IMR-90 (cell line): ENCODE measurements around the gene TRIM74.
"Not testable (repeated sequence)": the region's sequence is repeated elsewhere in the genome, so short reads cannot be mapped to it uniquely, and the experiment has no call there.

Experiments used
- CEBPB ChIP-seq: IDR thresholded peaks from 2 replicates; pipeline ENCODE4 v1.6.1; 2012; ENCODE audit warnings: low read depth, low read length, improper control_type of control experiment
- CHD1 ChIP-seq: IDR thresholded peaks from 2 replicates; pipeline ENCODE4 v1.6.1; 2012; ENCODE audit warnings: low read depth, low read length, improper control_type of control experiment
- CTCF ChIP-seq: conservative IDR thresholded peaks from 2 replicates; pipeline ENCODE4 v1.5.1; 2012; ENCODE audit warnings: mild to moderate bottlenecking, low read depth, low read length, improper control_type of control experiment
- FOS ChIP-seq: fragments of 150-350 bp; IDR thresholded peaks from 2 replicates; pipeline ENCODE4 v1.6.1; 2016; ENCODE audit warnings: low read depth, low read length
- POLR2A ChIP-seq: IDR thresholded peaks from 2 replicates; pipeline ENCODE4 v1.6.1; 2012; ENCODE audit warnings: mild to moderate bottlenecking, low read depth, low read length
- RAD21 ChIP-seq: IDR thresholded peaks from 2 replicates; pipeline ENCODE4 v1.6.1; 2012; ENCODE audit warnings: low read length, improper control_type of control experiment

- not testable (repeated sequence) for TF ChIP-seq CEBPB, RAD21, FOS, CTCF, CHD1, POLR2A
These were observed 8.0 kb downstream of the TRIM74 start for GRCh38 chr7:72961346-72961650.
